WI38 (cell line): ENCODE results near the gene UBE2E1.

Experiments
- H3K4me3 ChIP-seq: 2 replicates; pipeline ENCODE4 v1.5.1; 2011; ENCODE audit warnings: low read depth, mild to moderate bottlenecking, control low read depth, low read length
- TF ChIP-seq, protein P1 (sequence below): IDR thresholded peaks from 2 replicates; pipeline ENCODE4 v1.5.1; 2012; ENCODE audit warnings: low read depth, mild to moderate bottlenecking, control low read depth, low read length

The UBE2E1 gene

DNA sequence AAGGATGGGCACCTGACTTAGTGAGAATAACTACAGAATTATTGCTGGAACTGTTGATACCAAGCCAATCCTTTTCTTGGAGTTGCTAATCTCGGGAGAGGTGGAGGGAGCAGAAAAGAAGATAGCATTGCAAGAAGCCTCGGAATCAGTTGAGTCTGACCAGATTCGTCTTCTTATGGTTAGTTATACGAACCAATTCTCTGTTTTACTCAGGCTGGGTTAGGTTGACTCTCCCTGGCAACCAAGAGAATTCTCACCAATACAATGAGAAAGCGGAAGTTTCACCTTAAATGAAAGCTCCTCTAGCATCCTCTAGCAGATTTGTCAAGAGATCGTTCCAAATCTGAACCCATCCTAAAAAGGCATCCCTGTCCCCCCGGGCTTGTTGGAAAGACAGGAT, 43.5 kb upstream of the UBE2E1 start:
- TF ChIP-seq, protein P1, sequence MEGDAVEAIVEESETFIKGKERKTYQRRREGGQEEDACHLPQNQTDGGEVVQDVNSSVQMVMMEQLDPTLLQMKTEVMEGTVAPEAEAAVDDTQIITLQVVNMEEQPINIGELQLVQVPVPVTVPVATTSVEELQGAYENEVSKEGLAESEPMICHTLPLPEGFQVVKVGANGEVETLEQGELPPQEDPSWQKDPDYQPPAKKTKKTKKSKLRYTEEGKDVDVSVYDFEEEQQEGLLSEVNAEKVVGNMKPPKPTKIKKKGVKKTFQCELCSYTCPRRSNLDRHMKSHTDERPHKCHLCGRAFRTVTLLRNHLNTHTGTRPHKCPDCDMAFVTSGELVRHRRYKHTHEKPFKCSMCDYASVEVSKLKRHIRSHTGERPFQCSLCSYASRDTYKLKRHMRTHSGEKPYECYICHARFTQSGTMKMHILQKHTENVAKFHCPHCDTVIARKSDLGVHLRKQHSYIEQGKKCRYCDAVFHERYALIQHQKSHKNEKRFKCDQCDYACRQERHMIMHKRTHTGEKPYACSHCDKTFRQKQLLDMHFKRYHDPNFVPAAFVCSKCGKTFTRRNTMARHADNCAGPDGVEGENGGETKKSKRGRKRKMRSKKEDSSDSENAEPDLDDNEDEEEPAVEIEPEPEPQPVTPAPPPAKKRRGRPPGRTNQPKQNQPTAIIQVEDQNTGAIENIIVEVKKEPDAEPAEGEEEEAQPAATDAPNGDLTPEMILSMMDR = no peak

DNA sequence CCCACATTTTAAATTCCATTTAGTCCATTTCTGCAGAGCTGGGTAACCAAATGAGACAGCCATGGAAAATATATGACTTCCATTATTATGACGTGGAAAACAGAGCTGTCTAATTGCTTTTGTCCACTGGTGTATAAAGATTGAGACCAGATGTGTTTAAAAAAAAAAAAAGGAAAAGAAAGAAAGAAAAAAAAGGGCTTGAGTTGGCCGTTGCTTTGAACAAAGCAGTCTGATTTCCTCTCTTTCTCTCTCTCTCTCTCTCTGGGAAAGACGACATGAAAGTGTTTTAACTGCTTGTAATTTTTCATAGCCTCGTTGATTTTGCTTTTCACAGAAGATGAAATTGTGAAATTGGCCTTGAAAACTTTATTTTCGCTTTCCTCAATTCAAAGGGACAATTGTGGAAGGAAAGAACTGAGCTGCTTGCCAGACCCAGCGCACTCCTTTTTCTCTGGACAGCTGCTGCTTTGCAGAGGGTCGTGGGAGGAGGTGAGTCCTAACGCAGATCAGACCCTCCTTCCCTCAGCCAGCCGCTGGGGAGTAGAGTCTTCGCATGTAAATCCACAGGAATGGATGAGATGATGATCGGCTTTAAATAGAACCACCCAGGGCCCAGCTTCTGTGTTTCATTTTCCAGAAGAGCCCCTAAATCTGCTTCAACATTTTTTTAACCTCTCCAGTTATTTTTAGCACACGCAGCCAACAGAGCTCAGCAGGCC, 42.8 kb upstream of the UBE2E1 start:
- H3K4me3 ChIP-seq = peak overlapping the region; percentile 11
- TF ChIP-seq, protein P1 = no peak

More for the DNA sequence above, 43.5 kb upstream of the UBE2E1 start:
- H3K4me3 ChIP-seq = no peak overlapping the region

DNA sequence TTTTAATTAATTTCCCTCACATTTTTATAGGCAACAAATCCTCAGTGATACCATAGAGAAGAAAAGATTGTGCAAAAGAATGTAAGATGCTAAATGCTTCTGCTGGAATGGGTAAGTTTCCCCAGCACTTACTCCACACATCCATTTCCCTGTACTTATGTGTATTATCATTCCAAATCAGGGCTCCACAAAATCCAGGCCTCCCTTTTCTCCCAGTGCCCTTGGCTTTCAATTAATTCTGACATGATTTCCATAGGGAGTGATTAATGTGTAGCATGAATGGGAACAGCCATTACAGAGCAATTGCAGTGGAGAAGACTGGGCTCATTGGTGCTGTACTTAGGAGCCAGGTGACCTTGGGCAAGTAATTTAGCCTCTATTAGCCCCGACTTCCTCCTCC, 41.3 kb upstream of the UBE2E1 start:
- TF ChIP-seq, protein P1 = no peak

DNA sequence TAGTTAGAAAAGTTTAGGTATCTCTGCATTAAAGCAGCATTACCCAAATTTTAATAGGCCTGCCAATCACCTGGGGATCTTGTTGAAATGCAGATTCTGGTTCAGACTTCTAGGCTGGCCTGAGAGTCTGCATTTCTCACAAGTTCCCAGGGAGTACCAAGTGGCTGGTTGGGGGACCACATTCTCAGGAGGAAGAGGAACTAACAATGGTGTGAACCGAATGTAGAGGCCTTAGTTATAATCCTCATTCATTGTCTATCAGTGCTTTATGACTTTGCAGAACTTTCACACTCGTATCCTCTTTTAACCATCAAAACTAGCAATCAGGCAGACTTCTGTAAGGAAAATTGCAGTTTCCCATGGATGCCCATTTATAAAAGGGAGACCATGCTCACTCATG, 38.2 kb upstream of the UBE2E1 start:
- H3K4me3 ChIP-seq = no peak overlapping the region
- TF ChIP-seq, protein P1 = no peak

More for the DNA sequence above, 41.3 kb upstream of the UBE2E1 start:
- no peak overlapping the region for H3K4me3 ChIP-seq

DNA sequence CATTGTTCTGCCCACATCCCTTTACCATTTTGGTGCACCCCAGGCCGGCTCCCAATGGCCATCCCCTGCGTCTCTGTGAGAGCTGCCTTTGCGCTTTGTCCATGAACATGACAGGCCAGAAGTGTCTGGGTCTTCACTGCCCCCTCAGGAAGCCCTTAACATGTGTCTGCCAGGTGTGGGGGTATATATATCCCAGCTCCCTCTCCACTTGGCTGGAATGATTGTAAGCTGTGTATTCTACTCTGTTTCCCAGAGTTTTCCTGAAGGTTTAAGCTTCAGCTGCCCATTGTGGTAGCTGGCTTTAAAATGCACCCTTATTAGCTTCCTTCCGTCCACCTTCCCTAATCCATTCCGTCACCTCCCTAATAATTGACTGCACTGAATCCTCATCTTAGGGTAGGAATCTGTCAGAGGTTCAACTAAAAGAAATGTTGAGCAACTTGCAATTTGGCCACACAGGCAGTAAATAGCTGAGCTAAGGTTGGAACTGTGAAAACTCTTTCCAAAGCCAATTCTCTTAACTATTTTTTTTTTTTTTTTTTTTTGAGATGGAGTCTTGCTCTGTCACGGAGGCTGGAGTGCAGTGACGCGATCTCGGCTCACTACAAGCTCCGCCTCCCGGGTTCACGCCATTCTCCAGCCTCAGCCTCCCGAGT, 30.4 kb upstream of the UBE2E1 start:
- TF ChIP-seq, protein P1 = no peak

DNA sequence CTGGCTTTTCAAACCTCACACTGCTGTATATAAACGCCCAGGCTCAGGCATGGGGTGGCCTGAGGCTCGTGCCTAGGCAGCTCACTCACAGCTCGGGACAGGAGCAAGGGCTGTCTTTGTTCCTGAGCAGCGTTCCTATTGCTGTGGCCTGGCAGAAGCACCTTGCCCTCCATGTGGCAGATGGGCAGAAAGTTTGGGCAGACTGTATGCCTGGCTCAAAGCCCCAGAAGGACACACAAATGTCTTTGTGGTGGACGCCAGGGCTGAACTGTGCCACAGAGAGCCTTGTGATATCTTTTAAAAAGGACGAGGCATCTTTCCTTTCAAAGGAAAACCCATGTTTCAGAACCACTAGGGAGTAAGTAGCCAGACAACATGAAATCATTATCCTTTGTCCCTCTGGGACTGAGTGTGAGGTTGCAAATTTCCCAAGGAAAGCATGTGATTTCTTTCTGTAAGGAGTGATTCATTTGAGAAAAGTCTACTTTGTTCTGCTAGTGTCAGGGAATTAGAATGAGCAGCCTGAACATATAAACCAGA, 29.3 kb upstream of the UBE2E1 start:
- TF ChIP-seq, protein P1 = no peak
- H3K4me3 ChIP-seq = no peak overlapping the region

More for the DNA sequence above, 30.4 kb upstream of the UBE2E1 start:
- no peak overlapping the region for H3K4me3 ChIP-seq

DNA sequence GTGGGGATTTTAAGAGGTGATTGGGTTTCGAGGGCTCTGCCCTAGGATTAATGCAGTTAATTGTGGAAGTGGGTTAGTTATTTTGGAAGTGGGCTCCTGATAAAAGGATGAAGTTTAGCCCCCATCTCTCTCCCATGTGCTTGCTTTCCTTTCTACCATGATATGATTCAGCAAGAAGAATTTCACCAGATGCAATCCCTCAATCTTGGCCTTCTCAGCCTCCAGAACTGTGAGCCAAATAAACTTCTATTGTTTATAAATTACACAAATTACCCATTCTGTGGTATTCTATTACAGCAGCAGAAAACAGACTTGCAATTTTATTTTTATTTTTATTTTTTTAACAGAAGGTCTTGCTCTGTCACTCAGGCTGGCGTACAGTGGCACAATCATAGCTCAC, 27.3 kb upstream of the UBE2E1 start:
- TF ChIP-seq, protein P1 = no peak
- no peak overlapping the region for H3K4me3 ChIP-seq
